Fibroblast of skin of left biceps (primary cell): Measurements from ENCODE around the gene CYFIP2.
"Not testable (repeated sequence)": the region's sequence is repeated elsewhere in the genome, so short reads cannot be mapped to it uniquely, and the experiment has no call there.

Experiments
- DNase-seq, 2 experiments: peaks; one replicate each; pipeline ENCODE4 v3.0.0-alpha.2; 2013; ENCODE audit warnings: low read depth in 2 of 2

CYFIP2 gene

GRCh38 chr5:157390133-157390532 is 124.2 kb downstream of the CYFIP2 start:
- no peak for DNase-seq

GRCh38 chr5:157390551-157391297 is 124.8 kb downstream of the CYFIP2 start:
- DNase-seq, result peak in 1 of 2 experiments; percentile 36

- DNase-seq, result no peak
Measured at GRCh38 chr5:157398305-157398704, 132.4 kb downstream of the CYFIP2 start.

DNA sequence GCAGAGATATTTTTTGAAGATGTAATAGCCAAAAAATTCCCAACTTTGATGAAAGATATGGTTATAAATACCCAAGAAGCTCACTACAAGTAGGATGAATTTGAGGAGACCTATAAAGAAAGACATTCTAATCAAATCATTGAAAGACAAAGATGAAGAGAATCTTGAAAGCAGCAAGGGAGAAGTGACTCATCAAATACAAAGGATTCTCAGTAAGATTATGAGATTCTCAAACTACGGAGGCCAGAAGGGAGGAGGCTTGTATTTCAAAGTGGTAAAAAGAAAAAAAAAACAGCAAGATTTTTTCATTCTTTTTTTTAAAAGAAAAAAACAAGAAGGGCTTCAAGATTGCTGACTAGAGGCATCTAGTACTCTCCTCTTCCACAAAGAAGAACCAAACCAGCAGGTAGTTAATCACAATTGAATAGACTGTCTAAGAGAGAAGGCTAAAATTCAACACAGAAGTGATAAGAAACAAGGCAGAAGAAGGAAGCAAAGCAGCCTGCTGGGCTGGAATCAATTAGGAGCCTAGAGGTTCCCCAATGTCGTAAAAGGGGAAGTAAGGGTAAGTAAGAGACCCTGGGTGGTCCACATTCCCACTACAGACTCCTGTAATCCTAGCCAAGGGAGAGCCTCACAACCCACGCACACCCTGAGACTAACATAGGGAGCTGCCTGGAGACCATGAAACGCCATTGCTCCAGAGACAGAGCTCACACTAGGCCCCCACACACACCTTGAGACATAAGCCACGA is 135.0 kb downstream of the CYFIP2 start:
- DNase-seq, result no peak

- no peak for DNase-seq
Measured at GRCh38 chr5:157415838-157416237, 149.9 kb downstream of the CYFIP2 start.

- DNase-seq, result not testable (repeated sequence)
Measured at GRCh38 chr5:157419521-157419920, 153.6 kb downstream of the CYFIP2 start.

DNA sequence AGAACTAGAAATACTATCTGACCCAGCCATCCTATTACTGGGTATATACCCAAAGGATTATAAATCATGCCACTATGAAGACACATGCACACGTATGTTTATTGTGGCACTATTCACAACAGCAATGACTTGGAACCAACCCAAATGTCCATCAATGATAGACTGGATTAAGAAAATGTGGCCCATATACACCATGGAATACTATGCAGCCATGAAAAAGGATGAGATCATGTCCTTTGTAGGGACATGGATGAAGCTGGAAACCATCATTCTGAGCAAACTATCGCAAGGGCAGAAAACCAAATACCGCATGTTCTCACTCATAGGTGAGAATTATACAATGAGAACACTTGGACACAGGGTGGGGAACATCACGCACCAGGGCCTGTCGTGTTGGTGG is 164.0 kb downstream of the CYFIP2 start:
- DNase-seq, result not testable (repeated sequence)

DNA sequence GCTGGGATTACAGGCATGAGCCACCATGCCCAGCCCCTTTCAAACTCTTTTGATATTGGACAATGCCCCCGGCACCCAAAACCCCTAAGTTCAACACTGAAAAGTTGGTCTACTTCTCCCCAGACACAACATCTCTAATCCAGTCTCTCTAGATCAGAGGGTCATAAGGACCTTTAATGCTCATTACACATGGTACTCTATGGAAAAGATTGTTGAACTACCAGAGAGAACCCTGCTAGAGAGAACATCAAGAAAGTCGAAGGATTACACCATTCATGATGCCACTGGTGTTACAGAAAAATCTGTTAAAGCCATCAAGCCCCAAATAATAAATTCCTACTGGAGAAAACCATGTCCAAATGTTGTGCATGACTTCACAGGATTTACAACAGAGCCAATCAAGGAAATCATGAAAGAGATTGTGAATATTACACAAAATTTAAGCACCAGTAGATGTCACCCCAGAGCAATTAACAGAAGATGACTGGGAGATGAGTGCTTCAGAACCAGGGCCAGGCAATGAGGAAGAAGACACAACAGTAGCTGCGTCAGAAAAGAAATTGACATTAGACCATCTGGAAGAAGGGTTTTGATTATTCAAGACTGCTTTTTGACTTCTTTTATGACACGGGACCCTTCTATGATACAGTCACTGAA is 165.7 kb downstream of the CYFIP2 start:
- DNase-seq, result peak; percentile 44 to 47

DNA sequence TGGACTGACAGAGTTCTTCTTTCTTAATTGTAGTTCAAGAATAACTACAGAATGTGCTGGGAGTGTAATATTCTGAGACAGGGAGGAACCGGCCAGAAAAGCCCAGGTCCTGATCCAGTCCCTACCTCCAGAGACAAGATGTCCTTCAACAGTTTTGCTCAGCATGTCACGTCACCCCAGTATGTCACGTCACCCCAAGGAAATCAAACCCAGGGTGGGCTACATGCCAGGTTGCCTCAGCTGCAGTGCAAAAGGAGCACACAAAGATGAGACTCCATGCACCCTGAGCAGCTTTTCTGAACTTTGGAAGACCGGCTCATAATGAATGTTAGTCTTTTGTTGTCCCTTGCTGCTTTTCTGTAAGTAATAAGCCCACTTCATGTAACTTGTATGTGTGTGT is 168.2 kb downstream of the CYFIP2 start:
- DNase-seq, result no peak

DNA sequence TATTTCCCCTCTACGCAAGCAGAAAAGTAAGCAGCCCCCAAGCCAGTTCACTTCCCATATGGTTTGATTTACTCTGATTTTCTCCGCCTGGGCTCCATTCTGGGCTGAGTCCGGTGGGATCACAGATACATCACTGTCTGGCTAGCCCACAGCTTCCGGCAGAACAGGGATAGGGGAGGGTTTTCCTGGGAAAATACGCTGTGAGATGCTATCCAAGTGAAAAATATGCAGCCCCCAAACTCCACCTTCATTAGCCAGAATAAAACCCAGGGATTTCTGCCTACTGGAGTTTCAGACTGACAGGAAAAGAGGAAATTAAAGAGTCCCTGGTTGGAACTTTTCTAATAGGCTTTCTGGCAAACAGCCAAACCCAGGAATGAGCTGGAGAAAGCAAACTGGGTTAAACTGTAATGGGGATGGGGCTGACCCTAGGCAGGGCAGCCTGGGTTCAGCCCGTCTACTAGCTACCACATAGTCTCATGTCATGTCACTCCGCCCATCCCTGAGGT is 177.2 kb downstream of the CYFIP2 start:
- peak; percentile 54 to 56 for DNase-seq

GRCh38 chr5:157444224-157444623 is 178.3 kb downstream of the CYFIP2 start:
- DNase-seq, result no peak
